ENCODE results near the gene TM9SF2.

DNA sequence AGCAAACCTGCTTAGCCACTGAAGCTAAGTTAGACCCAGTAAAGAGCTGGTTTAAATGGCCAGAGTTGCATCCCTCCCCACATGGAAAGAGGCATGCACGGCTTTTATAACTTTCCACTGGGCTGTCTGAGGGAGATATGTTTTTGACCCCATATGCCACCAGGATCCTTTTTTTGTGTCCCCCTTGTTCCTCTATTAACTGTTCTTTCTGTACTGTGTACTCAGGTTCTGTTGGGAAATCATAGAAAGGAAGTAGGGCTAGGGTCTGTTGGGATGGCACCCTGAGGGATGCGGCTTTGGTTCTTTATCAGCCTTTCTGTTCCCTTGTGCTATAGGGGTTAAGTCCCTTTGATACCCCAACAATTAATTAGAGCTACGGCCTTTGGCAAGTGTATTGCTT, 12.2 kb upstream of the TM9SF2 start:
- TF ChIP-seq EZH2 (IDR thresholded peaks at IDR 0.05; ENCODE audit: low read length, unreplicated experiment) = no peak
- TF ChIP-seq, protein P1, sequence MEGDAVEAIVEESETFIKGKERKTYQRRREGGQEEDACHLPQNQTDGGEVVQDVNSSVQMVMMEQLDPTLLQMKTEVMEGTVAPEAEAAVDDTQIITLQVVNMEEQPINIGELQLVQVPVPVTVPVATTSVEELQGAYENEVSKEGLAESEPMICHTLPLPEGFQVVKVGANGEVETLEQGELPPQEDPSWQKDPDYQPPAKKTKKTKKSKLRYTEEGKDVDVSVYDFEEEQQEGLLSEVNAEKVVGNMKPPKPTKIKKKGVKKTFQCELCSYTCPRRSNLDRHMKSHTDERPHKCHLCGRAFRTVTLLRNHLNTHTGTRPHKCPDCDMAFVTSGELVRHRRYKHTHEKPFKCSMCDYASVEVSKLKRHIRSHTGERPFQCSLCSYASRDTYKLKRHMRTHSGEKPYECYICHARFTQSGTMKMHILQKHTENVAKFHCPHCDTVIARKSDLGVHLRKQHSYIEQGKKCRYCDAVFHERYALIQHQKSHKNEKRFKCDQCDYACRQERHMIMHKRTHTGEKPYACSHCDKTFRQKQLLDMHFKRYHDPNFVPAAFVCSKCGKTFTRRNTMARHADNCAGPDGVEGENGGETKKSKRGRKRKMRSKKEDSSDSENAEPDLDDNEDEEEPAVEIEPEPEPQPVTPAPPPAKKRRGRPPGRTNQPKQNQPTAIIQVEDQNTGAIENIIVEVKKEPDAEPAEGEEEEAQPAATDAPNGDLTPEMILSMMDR (conservative IDR thresholded peaks at IDR 0.05; ENCODE audit: low read depth, low read length) = no peak

Data from PC-3 (cell line).